ENCODE results near the gene IL22RA2.

GRCh38 chr6:137171824-137172733 lies 1.4 kb downstream of the IL22RA2 start:
- TF ChIP-seq RCOR1 (IDR thresholded peaks at IDR 0.05; ENCODE audit: low read length), result no peak
- no peak for TF ChIP-seq TCF12 (IDR thresholded peaks at IDR 0.05)
- no peak for TF ChIP-seq CTCF (IDR thresholded peaks at IDR 0.05)
- TF ChIP-seq NRF1 (IDR thresholded peaks at IDR 0.05; ENCODE audit: low read depth, low read length), result no peak
- TF ChIP-seq, protein P1, sequence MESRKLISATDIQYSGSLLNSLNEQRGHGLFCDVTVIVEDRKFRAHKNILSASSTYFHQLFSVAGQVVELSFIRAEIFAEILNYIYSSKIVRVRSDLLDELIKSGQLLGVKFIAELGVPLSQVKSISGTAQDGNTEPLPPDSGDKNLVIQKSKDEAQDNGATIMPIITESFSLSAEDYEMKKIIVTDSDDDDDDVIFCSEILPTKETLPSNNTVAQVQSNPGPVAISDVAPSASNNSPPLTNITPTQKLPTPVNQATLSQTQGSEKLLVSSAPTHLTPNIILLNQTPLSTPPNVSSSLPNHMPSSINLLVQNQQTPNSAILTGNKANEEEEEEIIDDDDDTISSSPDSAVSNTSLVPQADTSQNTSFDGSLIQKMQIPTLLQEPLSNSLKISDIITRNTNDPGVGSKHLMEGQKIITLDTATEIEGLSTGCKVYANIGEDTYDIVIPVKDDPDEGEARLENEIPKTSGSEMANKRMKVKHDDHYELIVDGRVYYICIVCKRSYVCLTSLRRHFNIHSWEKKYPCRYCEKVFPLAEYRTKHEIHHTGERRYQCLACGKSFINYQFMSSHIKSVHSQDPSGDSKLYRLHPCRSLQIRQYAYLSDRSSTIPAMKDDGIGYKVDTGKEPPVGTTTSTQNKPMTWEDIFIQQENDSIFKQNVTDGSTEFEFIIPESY (IDR thresholded peaks at IDR 0.05; ENCODE audit: borderline replicate concordance, low read depth), result no peak
- no peak for TF ChIP-seq EP300 (IDR thresholded peaks at IDR 0.05; ENCODE audit: borderline replicate concordance in 1 of 2, low read depth in 1 of 2, low read length in 1 of 2)
- TF ChIP-seq SMC3 (IDR thresholded peaks at IDR 0.05; ENCODE audit: low read depth, low read length), result no peak
- no peak for TF ChIP-seq POLR2AphosphoS5 (IDR thresholded peaks at IDR 0.05; ENCODE audit: low read depth, low read length)
- no peak for TF ChIP-seq TAF1 (IDR thresholded peaks at IDR 0.05; ENCODE audit: borderline replicate concordance, low read depth, low read length)
- TF ChIP-seq RFX5 (IDR thresholded peaks at IDR 0.05; ENCODE audit: low read length), result no peak
- TF ChIP-seq USF2 (IDR thresholded peaks at IDR 0.05; ENCODE audit: borderline replicate concordance, low read depth, low read length), result no peak
- no peak for TF ChIP-seq MXI1 (IDR thresholded peaks at IDR 0.05; ENCODE audit: low read depth, low read length)
- TF ChIP-seq MAX (IDR thresholded peaks at IDR 0.05; ENCODE audit: low read depth), result no peak
- no peak for TF ChIP-seq EZH2phosphoT487 (IDR thresholded peaks at IDR 0.05; ENCODE audit: borderline replicate concordance, low read depth)
